Cardiac fibroblast (primary cell): ENCODE measurements around the gene COQ7.

Experiments
- DNase-seq, 2 donors: peaks; one replicate each; pipeline versions ENCODE4 v3.0.0 to v3.0.0-alpha.2; 2010; ENCODE audit warnings: low read depth in 2 of 2
- H3K4me3 ChIP-seq, 2 donors: replicated peaks in 1 of 2; 1 replicate in 1 of 2; 2 replicates in 1 of 2; pipeline ENCODE4 v1.5.1; 2011; ENCODE audit warnings: low read depth in 2 of 2, low read length in 2 of 2, mild to moderate bottlenecking in 2 of 2, moderate library complexity in 1 of 2
- TF ChIP-seq, protein P1 (sequence below): IDR thresholded peaks from one replicate; pipeline ENCODE4 v1.5.1; 2011; ENCODE audit warnings: low read depth, mild to moderate bottlenecking, low read length, inconsistent platforms

The COQ7 gene

DNA sequence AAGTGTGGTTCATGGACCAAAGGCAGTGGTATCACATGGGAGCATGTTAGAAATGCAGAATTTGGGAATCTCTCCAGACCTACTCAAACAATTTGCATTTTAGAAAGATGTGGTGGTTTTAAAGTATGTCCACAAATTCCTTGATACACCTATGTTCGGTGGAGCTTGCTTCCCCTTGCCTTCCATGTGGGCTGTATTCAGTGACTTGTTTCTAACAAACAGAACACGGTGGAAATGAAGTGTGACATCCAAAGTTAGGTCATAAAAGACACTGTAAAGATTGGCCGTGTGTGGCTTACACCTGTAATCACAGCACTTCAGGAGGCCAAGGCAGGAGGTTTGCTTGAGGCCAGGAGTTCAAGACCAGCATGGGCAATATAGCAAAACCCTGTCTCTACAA is 16.7 kb downstream of the COQ7 start:
- H3K4me3 ChIP-seq = no peak overlapping the region
- TF ChIP-seq, protein P1, sequence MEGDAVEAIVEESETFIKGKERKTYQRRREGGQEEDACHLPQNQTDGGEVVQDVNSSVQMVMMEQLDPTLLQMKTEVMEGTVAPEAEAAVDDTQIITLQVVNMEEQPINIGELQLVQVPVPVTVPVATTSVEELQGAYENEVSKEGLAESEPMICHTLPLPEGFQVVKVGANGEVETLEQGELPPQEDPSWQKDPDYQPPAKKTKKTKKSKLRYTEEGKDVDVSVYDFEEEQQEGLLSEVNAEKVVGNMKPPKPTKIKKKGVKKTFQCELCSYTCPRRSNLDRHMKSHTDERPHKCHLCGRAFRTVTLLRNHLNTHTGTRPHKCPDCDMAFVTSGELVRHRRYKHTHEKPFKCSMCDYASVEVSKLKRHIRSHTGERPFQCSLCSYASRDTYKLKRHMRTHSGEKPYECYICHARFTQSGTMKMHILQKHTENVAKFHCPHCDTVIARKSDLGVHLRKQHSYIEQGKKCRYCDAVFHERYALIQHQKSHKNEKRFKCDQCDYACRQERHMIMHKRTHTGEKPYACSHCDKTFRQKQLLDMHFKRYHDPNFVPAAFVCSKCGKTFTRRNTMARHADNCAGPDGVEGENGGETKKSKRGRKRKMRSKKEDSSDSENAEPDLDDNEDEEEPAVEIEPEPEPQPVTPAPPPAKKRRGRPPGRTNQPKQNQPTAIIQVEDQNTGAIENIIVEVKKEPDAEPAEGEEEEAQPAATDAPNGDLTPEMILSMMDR = no peak

DNA sequence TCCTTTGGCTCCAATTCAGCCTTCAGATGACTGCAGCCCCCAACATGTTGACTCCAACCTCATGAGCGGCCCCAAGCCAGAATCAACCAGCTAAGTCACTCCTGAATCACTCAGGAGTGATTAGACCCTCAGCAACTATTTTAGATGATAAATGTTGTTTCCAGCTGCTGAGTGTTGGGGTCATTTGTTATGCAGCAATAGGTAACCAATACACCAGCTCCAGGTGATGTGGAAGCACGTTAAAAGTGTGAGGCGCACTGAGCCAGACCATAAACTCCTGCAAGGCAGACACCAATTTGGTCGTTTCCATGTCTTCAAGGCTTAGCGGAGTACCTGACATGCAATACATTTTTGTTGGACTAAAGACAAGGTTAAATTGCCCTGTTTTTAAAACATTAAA is 17.5 kb downstream of the COQ7 start:
- TF ChIP-seq, protein P1 = no peak
- DNase-seq = no peak
- H3K4me3 ChIP-seq = no peak overlapping the region

More for the DNA sequence above, 16.7 kb downstream of the COQ7 start:
- no peak for DNase-seq

DNA sequence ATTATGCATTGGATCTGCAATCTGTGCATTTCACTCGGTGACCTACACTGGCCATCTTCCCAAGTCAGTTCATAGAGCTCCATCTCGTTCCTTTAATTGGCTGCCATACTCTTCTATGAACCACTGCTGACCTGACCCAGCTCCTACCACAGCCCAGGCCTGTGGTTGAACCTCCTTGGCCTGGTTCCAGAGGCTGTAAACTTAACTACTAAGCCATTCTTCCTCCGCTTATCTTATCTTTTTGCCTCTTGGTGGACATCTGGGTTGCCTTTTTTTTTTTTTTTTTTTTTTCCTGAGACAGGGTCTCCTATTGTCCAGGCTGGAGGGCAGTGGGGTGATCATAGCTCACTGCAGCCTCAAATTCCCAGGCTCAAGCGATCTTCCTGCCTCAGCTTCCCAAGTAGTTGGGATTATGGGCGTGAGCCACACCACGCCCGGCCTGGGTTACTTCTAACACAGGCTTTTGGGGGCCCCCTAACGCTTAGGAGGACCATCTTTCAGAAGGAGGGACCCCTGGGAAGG is 18.3 kb downstream of the COQ7 start:
- peak; percentile 18 to 49 for DNase-seq
- TF ChIP-seq, protein P1 = no peak
- H3K4me3 ChIP-seq = no peak overlapping the region

DNA sequence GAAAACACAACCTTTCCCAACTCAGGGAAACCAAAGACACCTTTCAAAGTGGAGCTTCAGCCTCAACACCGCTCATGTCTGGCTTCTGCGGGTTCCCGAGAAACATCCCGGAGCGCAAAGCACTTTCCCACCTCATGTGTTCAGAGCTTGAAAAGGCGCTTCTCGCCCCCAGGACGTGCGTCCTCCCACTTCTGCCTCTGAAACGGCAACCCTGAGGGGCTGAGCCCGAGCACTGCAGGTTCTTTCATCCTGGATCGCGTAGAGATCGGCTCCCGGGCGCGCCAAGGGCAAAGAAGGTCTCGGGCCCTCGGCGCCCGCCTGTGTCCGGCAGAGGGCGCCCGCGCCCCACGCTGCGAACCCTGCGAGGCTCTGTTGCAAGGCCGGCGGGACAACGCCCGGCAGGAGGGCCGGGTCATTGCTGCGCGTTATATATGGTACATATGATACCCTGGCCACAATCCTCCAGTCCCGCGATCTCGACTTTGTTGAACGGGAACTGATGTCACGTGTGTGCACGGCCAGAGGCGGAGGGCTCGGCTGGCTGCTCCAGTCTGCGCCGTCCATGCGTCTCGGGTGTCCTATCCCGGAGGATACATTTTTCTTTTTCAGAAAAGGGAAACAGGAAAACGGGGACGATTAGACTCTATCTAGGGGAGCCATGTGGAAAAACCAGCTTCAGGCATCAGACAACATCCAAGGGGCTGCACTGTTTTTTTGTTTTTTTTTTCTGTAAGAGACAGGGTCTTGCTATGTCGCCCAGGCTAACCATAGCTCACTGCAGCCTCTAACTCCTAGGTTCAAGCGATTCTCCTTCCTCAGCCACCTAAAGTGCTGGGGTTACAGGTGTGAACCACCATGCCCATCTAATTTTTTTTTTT is 19.1 kb downstream of the COQ7 start:
- peak; percentile 93 to 94 for DNase-seq
- TF ChIP-seq, protein P1 = peak; percentile 75
- H3K4me3 ChIP-seq = peak overlapping the region; percentile 39 to 51

DNA sequence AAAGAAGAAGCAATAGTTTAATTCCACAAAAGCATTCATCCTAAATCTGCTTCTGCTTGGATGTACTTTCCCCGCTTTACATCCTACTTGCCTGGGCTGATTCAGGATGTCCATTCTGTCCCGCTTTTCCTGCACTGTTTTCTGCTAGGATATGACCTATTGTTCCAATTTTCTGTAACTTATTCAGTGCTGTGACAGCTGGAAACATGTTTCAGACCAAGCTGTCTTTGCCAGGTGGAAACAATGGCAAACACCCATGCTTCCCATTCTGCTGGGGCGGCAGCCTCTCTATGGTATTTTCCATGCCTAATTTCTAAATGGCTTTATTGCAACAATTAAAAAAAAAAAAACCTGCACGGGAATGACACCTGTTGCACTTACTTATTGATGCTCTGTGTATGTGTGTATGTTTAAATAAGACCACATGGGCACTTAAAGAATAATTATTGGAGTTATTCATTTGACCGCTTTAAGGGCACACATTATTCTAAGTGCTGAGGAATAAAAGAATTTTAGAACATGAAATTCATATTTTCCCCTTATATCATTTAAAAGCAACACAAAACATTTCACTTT is 21.0 kb downstream of the COQ7 start:
- no peak for DNase-seq
- TF ChIP-seq, protein P1 = no peak
- H3K4me3 ChIP-seq = no peak overlapping the region

DNA sequence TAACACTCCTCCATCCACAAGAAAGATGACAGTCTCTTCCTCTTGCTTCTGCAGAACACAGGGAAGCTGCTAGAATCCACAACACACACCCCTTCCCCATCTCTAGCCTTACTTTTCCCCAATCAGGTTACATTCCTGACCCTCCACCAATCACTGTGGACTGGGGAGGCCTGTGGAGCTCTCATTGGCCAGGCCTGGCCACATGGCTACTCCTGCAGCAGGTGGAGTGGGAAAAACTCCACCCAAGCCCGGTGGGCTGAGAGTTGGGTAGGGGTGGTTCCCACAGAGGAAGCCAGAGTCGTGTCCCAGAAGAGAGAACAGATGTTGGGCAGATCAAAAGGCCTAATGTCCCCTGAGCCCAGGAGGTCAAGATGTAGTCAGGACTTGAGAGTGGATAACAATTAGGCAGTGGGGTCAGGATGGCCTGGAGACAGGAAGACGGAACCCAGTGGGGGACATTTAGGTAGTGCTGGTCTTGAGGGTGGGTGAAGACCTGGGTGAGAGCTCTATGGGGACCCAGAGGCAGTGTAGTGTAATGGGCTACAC is 22.1 kb downstream of the COQ7 start:
- TF ChIP-seq, protein P1 = no peak
- H3K4me3 ChIP-seq = no peak overlapping the region
- DNase-seq = no peak
